Endometrial microvascular endothelial cells (primary cell): ENCODE measurements around the gene LINC01488. TPM values are rescaled to one million over a fixed set of nuclear protein-coding genes. Genes with fewer than 3 reads are reported as not detected.

Source experiments
- in situ Hi-C: cut with HindIII; loops from 2 replicates; pipeline ENCODE4 v1.10.0; 2017; ENCODE audit warnings: low sequenced_read_pairs, low pct_unique_long_range_greater_than_20kb; ENCODE audit errors: inconsistent ontology term
- total RNA-seq: library from RNA; depleted of rRNA; stranded (reverse); fragments of >200 nt; gene quantifications from one replicate; pipeline ENCODE4 v1.2.3, GENCODE V29; 2015; ENCODE audit errors: inconsistent ontology term

Gene LINC01488
- total RNA-seq, 1 donor from 2014 or later: not detected

DNA sequence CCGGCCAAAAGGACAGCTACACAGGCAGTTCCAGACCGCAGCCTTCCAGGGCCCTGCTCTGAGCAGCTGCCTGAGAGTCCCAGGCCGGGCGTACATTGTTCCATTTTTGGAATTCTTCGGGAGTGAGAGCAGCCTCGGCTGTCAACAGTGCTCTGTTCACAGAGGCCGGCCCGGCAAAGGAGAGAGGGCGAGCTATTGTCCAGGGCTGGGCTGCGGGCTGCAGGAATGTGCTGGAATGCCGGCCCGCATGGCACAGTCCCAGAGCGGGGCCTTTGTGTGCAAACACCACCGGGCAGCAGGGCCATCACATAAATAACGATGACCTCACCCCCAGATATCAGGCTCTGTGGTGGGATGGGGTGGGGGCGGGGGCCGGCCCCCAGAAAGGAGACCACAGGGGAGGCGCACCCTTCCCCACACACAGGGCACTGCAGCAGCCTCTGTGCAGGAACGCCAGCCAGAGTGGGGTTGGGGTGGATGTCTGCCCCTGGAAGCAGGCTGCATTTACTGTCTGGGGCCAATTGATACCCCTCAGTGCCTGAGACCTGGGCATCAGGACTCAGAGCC lies 15.8 kb downstream of the LINC01488 start:
- in situ Hi-C loops: no loop called here

DNA sequence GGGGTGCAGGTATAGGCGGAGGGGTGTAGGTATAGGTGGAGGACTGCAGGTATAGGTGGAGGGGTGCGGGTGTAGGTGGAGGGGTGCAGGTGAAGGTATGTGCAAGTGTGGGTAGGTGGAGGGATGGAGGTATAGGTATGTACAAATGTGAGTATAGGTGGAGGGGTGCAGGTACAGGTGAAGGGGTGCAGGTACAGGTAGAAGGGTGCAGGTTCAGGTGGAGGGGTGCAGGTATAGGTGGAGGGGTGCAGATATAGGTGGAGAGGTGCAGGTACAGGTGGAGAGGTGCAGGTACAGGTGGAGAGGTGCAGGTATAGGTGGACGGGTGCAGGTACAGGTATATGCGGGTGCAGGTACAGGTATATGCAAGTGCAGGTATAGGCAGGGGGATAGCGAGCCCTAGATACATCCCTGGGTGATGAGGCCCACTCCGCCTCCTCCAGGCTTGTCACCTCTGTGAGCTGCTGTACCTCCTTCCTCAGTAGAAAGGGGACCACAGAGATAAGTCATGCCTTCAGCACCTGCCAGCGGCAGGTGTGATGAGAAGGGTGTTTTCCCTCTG lies 17.2 kb downstream of the LINC01488 start:
- in situ Hi-C loops: no loop called here

DNA sequence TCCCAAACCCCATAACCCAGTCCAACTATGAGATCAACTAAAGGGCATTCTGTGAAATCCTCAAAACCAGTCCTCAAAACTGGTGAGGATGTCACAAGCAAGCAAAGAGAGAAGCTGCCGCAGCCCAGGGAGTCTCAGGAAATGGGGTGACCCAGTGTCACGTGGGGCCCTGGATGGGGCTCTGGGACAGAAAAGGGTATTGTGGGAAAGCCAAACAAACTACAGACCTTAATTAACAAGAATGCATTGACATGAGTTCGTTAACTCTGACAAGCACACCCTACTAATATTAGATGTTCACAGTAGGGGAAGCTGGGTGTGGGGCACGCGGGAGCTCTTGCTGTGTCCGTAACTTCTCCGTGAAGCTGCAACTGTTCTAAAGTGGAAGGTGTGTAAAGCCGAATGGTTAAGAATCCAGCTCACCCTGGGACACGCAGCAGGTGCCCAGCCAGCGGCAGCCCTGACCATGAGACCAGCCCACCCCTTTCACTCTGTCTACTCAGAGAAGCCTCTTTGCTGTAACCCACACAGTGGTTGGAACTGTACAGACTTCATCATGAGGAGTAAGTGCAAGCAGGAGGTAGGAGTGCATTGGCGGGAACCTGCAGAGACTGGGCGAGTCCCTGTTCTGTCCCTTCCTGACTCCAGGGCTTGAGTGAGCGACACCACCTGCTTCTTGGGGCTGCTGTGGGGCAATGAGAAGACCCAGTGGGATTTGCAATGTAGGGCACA lies 17.9 kb downstream of the LINC01488 start:
- in situ Hi-C loops: no loop called here

DNA sequence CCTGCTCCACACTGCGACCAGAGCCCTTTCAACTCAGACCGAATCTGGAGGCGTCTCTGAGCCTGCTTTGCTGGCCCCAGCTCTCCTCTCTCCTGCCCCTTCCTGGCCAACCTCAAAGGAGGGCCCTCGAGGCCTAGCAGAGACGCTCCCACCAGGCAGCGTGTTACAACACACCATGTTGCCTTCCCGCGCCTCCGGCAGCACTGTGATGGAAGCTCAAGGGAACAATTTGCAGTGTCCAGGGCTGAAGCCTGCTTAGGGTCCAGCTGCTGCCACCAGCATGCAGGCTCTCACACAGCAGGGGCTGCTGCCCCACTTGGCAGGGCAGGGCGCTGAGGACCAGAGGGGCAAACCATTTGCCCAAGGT lies 18.4 kb downstream of the LINC01488 start:
- in situ Hi-C loops: no loop called here

DNA sequence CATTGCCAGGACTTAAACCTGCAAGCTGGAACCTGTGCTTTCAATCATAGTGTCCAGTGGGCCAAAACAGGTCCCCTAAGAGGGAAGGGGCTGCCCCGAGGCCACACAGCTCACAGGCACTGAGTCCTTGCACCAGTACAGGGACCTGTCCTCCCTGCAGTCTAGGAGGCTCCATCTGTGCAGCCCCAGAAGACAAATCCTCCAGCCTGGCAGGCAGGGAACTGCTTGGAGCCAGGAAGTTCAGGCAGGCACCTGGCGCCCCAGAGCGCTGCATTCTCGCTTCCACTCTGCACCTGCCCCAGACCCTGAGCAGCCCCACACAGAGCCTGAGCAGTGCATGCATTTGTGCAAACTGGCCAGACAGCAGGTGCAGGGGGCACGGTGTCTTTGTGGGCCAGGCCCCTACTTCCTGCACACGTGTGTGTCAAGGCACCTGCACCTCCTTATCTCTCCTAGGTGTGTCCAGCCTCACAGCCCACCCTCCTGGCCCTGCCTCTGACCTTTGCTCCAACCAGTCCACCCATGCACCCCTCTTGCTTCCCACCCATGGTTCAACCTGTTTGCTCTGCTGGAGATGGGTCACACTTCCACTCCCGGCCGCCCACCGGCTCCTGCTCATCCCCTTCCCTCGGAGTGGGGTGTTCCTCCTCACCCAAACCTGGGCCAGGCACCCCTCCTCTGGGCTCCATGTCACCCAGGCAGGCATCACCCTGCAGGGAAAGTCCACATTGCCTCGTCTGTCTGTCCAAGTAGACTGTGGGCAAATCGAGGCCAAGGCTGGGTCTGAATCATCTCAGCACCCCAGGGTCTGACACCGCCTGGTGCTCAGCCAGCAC lies 19.0 kb downstream of the LINC01488 start:
- in situ Hi-C loops: no loop called here

DNA sequence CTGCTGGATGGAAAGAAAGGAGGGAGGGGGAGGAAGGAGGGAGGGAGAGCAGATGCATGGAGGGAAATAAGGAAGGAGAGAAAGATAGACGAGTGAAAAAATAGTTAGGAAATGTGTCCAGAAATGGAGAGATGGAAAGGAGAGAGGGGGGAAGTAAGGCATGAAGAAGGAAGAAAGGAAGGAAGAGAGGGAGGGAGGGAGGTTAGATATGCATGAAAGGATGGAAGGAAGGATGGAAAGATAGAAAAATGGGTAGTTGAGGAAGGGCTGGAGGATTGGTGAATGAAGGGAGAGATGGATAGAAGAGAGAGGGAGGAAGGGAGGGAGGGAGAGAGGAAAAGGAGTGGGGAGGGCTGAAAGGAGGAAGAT lies 19.6 kb downstream of the LINC01488 start:
- in situ Hi-C loops: no loop called here

DNA sequence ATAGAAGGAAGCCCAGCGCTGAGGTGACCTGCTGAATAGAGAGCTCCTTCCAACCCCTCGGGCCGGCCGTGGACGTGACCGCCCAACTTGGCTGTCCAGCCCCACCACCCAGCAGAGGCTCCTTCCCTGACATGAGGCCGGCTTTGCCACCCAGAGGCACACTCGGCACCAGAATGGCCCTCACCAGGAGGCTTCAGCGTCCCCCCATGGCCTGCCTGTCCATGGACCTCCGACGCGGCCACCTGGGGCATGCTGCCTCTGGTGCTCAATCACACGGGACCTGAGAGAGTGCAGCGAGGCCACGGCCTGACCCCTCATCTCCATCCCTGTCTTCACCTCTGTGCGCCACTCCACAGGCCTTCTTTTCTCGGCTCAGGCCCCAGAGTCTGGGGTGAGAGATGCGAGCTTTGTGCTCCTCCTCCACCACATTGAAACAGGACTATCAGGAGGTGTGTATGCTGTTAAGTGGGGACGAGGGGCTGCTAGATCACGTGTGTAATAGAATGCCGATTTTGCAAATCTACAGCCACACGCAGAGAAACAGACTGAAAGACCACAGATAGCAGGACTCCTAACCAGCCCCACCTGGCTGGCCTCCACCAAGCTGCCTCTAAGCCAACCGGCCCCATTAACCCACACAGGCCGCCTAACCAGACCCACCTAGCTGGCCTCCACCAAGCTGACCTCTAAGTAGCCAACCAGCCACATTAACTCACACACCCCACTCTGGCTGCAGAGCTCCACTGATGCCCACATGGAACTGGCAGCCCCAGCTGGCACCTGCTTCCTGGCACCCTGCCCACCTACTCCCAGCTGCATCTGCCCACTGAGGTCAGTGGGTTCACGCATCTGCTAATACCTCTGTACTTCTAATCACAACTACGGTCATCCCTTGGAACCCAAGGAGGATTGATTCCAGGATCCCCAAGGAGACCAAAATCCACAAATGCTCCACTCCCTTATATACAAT lies 20.7 kb downstream of the LINC01488 start:
- in situ Hi-C loops: no loop called here

DNA sequence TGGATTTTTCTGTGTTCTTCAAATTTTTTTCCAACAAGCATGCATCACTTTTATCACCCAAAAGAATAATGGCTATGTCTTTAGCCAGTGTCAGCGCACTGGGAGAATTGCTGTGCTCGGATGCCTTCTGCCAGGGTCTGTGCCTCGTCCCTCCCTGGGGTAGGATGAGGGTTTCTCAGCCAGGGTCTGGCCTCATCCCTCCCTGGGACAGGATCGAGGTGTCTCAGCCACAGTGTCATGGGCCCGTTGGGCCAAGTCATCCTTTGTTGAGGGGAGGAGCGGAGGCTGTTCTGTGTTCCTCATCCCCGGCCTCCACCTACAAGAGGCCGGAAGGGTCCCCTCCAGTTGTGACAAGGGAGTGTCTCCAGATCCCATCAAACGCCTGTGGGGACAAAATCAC lies 22.7 kb downstream of the LINC01488 start:
- in situ Hi-C loops: no loop called here

DNA sequence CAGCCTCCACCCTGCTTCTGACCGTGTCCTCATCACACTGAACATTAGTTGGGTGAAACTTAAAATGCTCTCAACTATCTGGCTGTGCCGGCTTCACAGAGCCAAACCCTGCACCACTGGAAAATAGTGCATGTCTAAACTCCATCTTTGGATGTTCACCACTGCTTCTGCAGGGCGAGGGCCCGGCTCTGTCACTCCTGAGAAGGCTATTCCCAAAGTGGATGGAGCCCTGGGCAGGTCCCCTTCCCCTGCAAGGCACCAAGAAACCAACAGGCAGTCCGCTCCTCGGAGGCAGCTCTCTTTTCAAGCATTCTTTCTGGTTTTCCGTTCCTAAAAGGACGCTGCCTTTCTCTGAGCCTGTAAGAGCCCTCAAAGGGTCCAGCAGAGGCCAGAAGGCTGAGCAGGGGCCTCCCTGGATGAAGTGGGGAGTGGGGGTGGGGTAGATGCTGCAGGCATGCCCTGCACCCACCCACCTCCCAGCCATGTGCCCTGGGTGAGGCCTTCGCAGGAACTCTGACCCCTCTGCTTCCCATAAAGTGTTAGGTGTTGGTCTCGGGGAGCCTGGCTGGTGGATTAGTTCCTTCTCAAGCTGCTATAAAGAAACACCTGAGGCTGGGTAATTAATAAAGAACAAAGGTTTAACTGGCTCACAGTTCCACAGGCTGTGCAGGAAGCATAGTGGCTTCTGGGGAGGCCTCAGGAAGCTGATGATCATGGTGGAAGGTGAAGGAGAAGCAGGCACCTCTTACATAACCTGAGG lies 23.3 kb downstream of the LINC01488 start:
- in situ Hi-C loops: no loop called here

DNA sequence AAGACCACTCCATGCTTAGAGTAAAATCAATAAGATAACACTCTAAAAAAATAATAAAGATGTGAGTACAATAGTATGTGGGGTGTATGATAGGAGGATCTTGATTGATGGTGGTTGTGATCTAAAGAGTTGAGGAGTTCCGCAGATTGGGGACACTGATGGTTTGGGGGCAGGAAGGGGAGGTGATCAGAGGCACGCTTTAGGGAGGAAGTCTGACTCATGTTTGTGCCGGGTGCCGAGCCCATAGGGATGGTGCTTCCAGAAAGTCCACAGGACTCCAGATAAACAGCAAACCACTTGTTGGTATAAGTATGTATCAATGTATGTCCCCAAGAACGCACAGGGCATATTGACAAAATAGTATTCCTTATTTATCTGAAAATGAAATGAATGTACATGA lies 27.5 kb downstream of the LINC01488 start:
- in situ Hi-C loops: no loop called here

DNA sequence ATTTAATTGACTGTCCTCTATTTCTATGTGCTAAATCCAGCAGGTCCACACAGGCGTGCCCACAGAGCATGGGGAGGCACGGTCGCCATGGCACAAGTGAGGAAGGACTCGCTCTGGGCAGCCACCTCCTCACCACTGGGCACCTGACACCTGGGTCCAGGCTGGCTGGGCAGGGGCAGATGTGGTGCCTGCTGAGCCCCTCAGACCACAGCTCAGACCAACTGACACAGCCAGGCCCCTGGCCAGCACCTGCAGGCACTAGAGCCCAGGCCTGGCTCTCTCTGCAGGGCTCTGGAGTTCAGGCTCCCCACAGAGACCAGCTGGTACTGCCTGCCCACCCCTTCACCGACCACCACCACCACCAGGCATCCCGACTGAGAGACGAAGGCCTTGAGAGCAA lies 27.9 kb downstream of the LINC01488 start:
- in situ Hi-C loops: no loop called here

DNA sequence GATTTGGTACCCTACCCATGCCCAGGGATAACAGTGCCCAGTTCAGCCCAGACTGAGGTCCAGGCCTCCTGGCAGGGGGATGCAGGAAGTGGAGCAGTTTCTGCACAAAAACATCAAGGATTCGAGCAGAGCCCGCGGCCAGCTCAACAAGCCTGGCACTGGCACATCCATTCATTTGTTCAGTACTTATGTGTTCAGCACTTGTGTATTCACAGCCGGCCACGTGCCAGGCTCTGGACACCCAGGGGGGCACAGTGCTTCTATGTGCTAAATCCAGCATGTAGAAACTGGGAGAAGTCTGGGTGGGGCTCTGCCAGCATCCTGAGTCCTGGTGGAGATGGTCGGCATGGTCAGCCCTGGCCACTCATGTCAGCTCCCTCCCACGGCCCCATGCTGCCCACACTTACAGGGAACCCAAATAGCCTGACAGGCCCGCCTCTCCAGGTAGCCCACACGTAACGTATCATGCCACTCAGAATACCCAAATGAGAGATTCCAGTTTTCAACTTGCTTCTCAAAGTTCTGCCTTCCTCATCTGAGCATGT lies 28.5 kb downstream of the LINC01488 start:
- in situ Hi-C loops: no loop called here

DNA sequence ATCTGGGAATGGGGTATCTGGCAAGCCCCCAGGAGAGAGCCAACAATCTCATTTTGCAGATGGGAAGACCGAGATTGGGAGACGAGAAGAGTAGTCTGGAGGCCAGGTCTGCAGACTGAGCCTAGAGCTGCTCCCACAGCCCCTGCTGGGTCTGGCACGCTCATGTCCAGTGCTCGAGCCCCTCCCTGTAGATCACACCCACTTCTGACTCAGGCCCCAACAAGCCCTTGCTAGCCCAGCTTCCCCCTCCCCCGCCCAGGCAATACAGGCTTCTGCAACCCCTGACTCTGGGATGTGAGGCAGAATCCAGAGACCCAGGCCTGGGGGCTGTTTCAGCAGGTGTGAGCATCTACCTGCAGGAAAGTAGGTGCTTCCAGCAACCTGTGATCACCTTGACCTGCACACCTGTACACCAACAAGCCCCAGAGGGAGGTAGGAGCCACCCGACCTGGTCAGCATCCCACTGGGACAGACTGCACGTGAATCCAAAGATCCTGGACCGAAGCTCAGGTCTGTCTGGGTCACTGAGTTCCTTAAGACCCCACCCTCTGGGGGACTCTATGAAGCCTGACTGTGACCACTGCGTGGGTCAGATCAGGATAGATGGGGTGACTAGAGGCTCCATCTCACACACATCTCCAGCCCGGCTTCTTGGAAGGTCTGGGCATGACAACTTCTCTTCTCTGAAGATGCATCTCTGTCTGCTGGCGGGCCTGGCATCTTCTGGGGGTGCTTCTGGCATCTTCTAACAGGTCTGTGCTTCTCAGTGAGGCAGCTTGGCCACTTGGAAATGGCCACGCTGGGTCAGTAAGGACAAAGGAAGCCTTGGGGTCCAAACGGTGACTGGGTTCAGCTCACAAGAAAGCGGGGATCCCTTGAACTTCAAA lies 29.3 kb downstream of the LINC01488 start:
- in situ Hi-C loops: no loop called here

DNA sequence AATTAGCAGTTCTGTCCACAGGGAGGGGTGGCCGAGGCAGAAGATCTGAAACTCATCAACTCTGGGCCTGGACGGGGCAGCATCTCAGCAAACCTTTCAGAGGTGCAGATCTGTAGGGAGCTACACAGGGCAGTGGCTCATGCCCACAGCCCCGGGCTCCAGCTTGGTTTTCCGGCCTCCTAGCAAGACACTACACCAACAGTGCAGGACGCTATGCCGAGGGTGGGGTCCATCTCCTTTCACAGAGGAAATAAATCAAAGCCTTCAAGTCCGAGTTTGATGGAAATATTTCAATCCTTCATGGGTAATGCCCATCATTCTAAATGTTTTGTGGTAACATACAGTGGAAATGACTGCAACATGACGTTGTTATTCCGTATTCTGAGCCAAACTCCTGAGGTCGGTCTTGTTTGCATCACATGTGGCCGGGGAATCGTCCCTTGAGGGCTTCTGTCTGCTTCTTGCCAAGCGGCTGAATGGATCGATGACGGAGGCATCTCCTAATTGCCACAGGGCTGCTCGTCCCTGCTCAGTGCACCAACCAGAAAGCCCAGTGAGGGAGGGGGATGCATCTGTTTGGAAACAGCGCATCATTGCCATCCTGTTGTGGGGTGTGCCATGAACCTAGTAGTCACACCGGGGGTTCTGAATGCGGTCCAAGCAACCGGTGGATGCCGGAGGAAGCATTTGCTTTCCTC lies 30.0 kb downstream of the LINC01488 start:
- in situ Hi-C loops: no loop called here

DNA sequence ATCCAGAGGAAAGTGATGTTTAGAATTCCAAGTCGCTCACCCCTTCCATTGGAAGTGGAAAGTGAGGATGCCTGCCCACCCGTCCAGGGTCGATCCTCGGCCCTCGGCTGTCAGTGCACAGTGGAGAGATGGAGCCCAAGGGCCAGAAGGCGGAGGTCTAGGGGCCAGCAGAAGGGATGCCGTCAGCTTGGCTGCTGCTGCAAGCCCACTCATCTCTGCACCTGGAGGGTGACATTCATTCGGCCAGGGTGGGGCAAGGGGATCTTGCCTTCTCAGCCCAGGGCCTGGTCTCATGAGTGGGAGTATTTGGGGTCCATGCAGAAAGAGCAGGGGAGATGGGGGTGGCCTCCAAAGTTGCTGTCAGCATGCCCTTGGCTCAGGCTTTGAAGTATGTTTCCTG lies 30.7 kb downstream of the LINC01488 start:
- in situ Hi-C loops: no loop called here

DNA sequence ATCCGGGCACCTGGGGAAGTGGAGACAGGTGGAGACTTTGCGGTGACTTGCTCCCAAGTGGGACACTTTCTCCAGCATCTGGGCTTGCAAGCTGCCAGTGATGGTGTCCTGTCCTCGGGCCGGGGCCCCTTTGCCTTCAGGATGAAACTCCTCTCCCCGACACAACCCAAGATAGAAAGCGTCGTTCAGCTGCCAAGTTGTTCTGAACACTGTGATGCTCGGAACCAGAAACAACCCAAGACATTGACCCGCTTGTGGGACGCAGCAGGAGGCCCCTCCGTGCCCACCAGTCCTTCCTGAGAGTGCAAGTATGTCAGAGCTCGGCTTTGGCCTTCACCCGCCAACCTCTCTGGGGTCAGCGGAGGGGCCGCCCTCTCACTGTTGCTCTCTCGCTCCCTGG lies 31.3 kb downstream of the LINC01488 start:
- in situ Hi-C loops: no loop called here
